OCI-LY1 (cell line): ENCODE data around the gene SLC47A2.
"Not testable (repeated sequence)": the region's sequence is repeated elsewhere in the genome, so short reads cannot be mapped to it uniquely, and the experiment has no call there.

Source experiments
- H2AFZ ChIP-seq: fragments of 200-600 bp; sonication (generic), shearing (Covaris generic); 2 replicates; pipeline ENCODE4 v1.6.0; 2014; ENCODE audit warnings: antibody characterized with exemption, mild to moderate bottlenecking, low read length
- H3F3A ChIP-seq: fragments of 200-600 bp; sonication (generic), shearing (Covaris generic); 2 replicates; pipeline ENCODE4 v1.6.0; 2014; ENCODE audit warnings: mild to moderate bottlenecking, antibody characterized with exemption, low read length, moderate library complexity; ENCODE audit not compliant: insufficient read depth
- H3K27ac ChIP-seq: fragments of 200-600 bp; sonication (generic); 2 replicates; pipeline ENCODE4 v1.5.1; 2014; ENCODE audit warnings: low read length, mixed run types, mild to moderate bottlenecking, low read depth; ENCODE audit not compliant: poor library complexity, severe bottlenecking
- H3K27me3 ChIP-seq: fragments of 200-600 bp; sonication (generic); 2 replicates; pipeline ENCODE4 v1.6.0; 2014; ENCODE audit warnings: antibody characterized with exemption, mild to moderate bottlenecking, low read length, moderate library complexity; ENCODE audit not compliant: insufficient read depth
- H3K36me3 ChIP-seq: fragments of 200-600 bp; sonication (generic); 2 replicates; pipeline ENCODE4 v1.6.1; 2014; ENCODE audit warnings: mild to moderate bottlenecking, antibody characterized with exemption, low read length, moderate library complexity, mixed read lengths; ENCODE audit not compliant: insufficient read depth
- H3K4me1 ChIP-seq: fragments of 200-600 bp; sonication (generic); 2 replicates; pipeline ENCODE4 v1.5.1; 2014; ENCODE audit warnings: mild to moderate bottlenecking, low read length, moderate library complexity; ENCODE audit not compliant: insufficient read depth, severe bottlenecking
- H3K4me2 ChIP-seq: fragments of 200-600 bp; sonication (generic), shearing (Covaris generic); 2 replicates; pipeline ENCODE4 v1.6.1; 2014; ENCODE audit warnings: low read length
- H3K4me3 ChIP-seq: fragments of 200-600 bp; sonication (generic); 2 replicates; pipeline ENCODE4 v1.5.1; 2014; ENCODE audit warnings: low read length, low read depth, mild to moderate bottlenecking, mixed read lengths; ENCODE audit not compliant: poor library complexity, severe bottlenecking
- H3K79me2 ChIP-seq: fragments of 200-600 bp; shearing (Covaris generic); 2 replicates; pipeline ENCODE4 v1.6.1; 2016; ENCODE audit warnings: mixed run types, low read length, mixed read lengths; ENCODE audit not compliant: insufficient read depth
- H3K9ac ChIP-seq: fragments of 200-600 bp; sonication (generic), shearing (Covaris generic); 2 replicates; pipeline ENCODE4 v1.6.1; 2014; ENCODE audit warnings: mild to moderate bottlenecking, low read length, mixed read lengths
- H3K9me2 ChIP-seq: fragments of 200-600 bp; sonication (generic), shearing (Covaris generic); 2 replicates; pipeline ENCODE4 v1.6.1; 2014; ENCODE audit warnings: low read depth, mild to moderate bottlenecking, low read length, mixed read lengths
- H3K9me3 ChIP-seq: fragments of 200-600 bp; shearing (Covaris generic); 2 replicates; pipeline ENCODE4 v1.6.1; 2014; ENCODE audit warnings: low read length, mixed read lengths
- H4K20me1 ChIP-seq: fragments of 200-600 bp; sonication (generic), shearing (Covaris generic); 2 replicates; pipeline ENCODE4 v1.6.0; 2016; ENCODE audit warnings: mild to moderate bottlenecking, low read length; ENCODE audit not compliant: insufficient read depth
- EZH2 ChIP-seq: fragments of 200-600 bp; sonication (generic), shearing (Covaris generic); IDR thresholded peaks from 2 replicates; pipeline ENCODE4 v1.8.0; 2017; ENCODE audit warnings: borderline replicate concordance, mixed run types, mild to moderate bottlenecking, antibody characterized with exemption, low read length, moderate library complexity, mixed read lengths
- TF ChIP-seq, protein P1 (sequence below): fragments of 200-600 bp; sonication (generic), shearing (Covaris generic); IDR thresholded peaks from 2 replicates; pipeline ENCODE4 v1.5.1; 2017; ENCODE audit warnings: mild to moderate bottlenecking, antibody characterized with exemption, low read length, moderate library complexity, mixed read lengths

Gene SLC47A2

DNA sequence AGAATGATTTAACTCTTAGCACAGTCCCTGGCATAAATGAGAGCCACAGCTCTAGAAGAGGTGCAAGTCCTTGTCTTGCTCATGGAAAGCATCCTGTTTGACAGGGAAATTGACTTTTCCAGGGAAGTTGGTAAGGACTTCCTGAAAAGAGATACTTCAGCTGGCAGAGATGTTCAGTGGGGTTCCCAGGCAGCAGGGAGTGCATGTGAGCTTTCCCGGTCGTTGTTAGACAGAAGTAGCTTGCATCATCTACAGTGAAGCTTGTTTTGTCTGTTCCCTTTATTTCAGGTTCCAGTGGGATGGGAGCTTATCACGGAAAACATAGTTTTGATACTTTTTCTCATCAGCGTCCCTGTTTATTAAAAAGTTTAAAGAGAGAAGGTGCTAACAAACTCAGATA, 45.0 kb downstream of the SLC47A2 start:
- no peak overlapping the region for H3K9ac ChIP-seq
- no peak overlapping the region for H3K4me2 ChIP-seq
- no peaks in the 10 kb centered on the region for H3K4me1 ChIP-seq
- H3K9me3 ChIP-seq, result no peaks in the 10 kb centered on the region
- H4K20me1 ChIP-seq, result no peaks in the 10 kb centered on the region
- no peaks in the 10 kb centered on the region for H3K27me3 ChIP-seq
- H3K27ac ChIP-seq, result no peak overlapping the region
- no peak overlapping the region for H2AFZ ChIP-seq
- H3K4me3 ChIP-seq, result no peak overlapping the region
- TF ChIP-seq, protein P1, sequence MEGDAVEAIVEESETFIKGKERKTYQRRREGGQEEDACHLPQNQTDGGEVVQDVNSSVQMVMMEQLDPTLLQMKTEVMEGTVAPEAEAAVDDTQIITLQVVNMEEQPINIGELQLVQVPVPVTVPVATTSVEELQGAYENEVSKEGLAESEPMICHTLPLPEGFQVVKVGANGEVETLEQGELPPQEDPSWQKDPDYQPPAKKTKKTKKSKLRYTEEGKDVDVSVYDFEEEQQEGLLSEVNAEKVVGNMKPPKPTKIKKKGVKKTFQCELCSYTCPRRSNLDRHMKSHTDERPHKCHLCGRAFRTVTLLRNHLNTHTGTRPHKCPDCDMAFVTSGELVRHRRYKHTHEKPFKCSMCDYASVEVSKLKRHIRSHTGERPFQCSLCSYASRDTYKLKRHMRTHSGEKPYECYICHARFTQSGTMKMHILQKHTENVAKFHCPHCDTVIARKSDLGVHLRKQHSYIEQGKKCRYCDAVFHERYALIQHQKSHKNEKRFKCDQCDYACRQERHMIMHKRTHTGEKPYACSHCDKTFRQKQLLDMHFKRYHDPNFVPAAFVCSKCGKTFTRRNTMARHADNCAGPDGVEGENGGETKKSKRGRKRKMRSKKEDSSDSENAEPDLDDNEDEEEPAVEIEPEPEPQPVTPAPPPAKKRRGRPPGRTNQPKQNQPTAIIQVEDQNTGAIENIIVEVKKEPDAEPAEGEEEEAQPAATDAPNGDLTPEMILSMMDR, result no peak
- no peak for TF ChIP-seq EZH2
- H3K9me2 ChIP-seq, result no peaks in the 10 kb centered on the region
- H3K79me2 ChIP-seq, result no peaks in the 10 kb centered on the region
- no peaks in the 10 kb centered on the region for H3K36me3 ChIP-seq
- H3F3A ChIP-seq, result no peaks in the 10 kb centered on the region

- Histone ChIP-seq H3K27ac (no peak overlapping the region), H3K79me2 (no peaks in the 10 kb centered on the region), H3K36me3 (no peaks in the 10 kb centered on the region), H3K9me3 (no peaks in the 10 kb centered on the region), H3K9me2 (no peaks in the 10 kb centered on the region), H3K4me1 (no peaks in the 10 kb centered on the region), H2AFZ (no peak overlapping the region), H3K9ac (no peak overlapping the region), H3F3A (no peaks in the 10 kb centered on the region), H3K4me2 (no peak overlapping the region), H4K20me1 (no peaks in the 10 kb centered on the region), H3K27me3 (no peaks in the 10 kb centered on the region), H3K4me3 (no peak overlapping the region)
- TF ChIP-seq, protein P1, result no peak
- TF ChIP-seq EZH2, result no peak
These were observed 45.5 kb downstream of the SLC47A2 start for GRCh38 chr17:19670908-19671307.

GRCh38 chr17:19669680-19670079, 46.7 kb downstream of the SLC47A2 start:
- H2AFZ ChIP-seq, H3K27ac ChIP-seq, H3K36me3 ChIP-seq, H3F3A ChIP-seq, H3K27me3 ChIP-seq, H3K4me1 ChIP-seq, H4K20me1 ChIP-seq, H3K9me2 ChIP-seq, H3K9me3 ChIP-seq, H3K4me3 ChIP-seq, H3K9ac ChIP-seq, H3K4me2 ChIP-seq, H3K79me2 ChIP-seq: not testable (repeated sequence)

DNA sequence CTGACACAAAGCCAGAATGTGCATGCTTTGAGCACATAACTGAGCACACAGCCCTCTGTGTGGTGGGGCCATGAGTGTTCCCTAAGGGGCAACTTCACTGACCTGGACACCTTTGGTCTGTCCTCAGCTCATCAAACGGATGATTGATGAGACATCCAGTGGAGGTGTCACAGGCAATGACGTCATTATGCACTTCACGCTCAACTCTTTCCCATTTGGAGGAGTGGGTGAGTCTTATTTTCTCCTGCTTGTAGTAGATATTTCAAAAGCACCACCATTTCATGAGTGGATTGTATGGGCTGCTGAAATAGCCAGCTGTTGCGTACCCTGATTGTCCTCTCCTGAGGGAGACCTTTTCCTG, 51.6 kb downstream of the SLC47A2 start:
- Histone ChIP-seq H3K4me3 (no peak overlapping the region), H3K36me3 (peaks cover 17% of the 10 kb centered on the region; the same call in 1 of the 2 replicates), H3K27me3 (no peaks in the 10 kb centered on the region), H3F3A (no peaks in the 10 kb centered on the region), H4K20me1 (no peaks in the 10 kb centered on the region), H3K9me3 (no peaks in the 10 kb centered on the region), H3K9ac (no peak overlapping the region), H3K4me2 (no peak overlapping the region), H3K4me1 (no peaks in the 10 kb centered on the region), H3K9me2 (no peaks in the 10 kb centered on the region), H2AFZ (no peak overlapping the region), H3K27ac (no peak overlapping the region), H3K79me2 (no peaks in the 10 kb centered on the region)
- no peak for TF ChIP-seq EZH2
- TF ChIP-seq, protein P1, result no peak
